GM23338 (cell line): ENCODE data around the gene GRIN3A. TPM values are rescaled to one million over a fixed set of nuclear protein-coding genes. Genes with fewer than 3 reads are reported as not detected.

Source experiments
- ATAC-seq: fragments of 200-7000 bp; cut with Tn5 transposase; 3 replicates; pipeline ENCODE4 v1.9.1; 2020
- DNase-seq: peaks from one replicate; pipeline ENCODE4 v3.0.0-alpha.2; 2015; ENCODE audit warnings: low spot score
- H2AFZ ChIP-seq: fragments of 200-600 bp; sonication (generic); 2 replicates; pipeline ENCODE4 v1.8.0; 2016; ENCODE audit warnings: antibody characterized with exemption, mild to moderate bottlenecking, moderate library complexity
- H3F3A ChIP-seq: fragments of 200-600 bp; sonication (generic); replicated peaks from 2 replicates; pipeline ENCODE4 v1.8.0; 2017; ENCODE audit warnings: antibody characterized with exemption, mixed run types, low read depth
- H3K27ac ChIP-seq: fragments of 200-600 bp; sonication (generic); 2 replicates; pipeline ENCODE4 v1.6.1; 2016; ENCODE audit warnings: low read depth
- H3K27me3 ChIP-seq: fragments of 200-600 bp; sonication (generic); 2 replicates; pipeline ENCODE4 v1.8.0; 2016; ENCODE audit warnings: mild to moderate bottlenecking, mixed run types, moderate library complexity; ENCODE audit not compliant: insufficient read depth
- H3K36me3 ChIP-seq: fragments of 200-600 bp; sonication (generic); 2 replicates; pipeline ENCODE4 v1.8.0; 2016; ENCODE audit warnings: mild to moderate bottlenecking; ENCODE audit not compliant: insufficient read depth
- H3K4me1 ChIP-seq: fragments of 200-600 bp; sonication (generic); 2 replicates; pipeline ENCODE4 v1.8.0; 2016; ENCODE audit warnings: mild to moderate bottlenecking, moderate library complexity; ENCODE audit not compliant: insufficient read depth
- H3K4me2 ChIP-seq: fragments of 200-600 bp; sonication (generic); 2 replicates; pipeline ENCODE4 v1.7.1; 2017; ENCODE audit warnings: mixed run types
- H3K4me3 ChIP-seq: fragments of 200-600 bp; sonication (generic); 2 replicates; pipeline ENCODE4 v1.6.1; 2016; ENCODE audit warnings: mixed run types
- H3K79me2 ChIP-seq: fragments of 200-600 bp; sonication (generic); replicated peaks from 2 replicates; pipeline ENCODE4 v1.8.0; 2017; ENCODE audit warnings: mild to moderate bottlenecking; ENCODE audit not compliant: insufficient read depth
- H3K9me2 ChIP-seq: fragments of 200-600 bp; sonication (generic); 2 replicates; pipeline ENCODE4 v1.8.0; 2017; ENCODE audit not compliant: insufficient read depth
- H4K20me1 ChIP-seq: fragments of 200-600 bp; sonication (generic); replicated peaks from 2 replicates; pipeline ENCODE4 v1.8.0; 2017; ENCODE audit warnings: mild to moderate bottlenecking; ENCODE audit not compliant: insufficient read depth
- H3K27ac Mint-ChIP-seq: 2 replicates; pipeline ENCODE4 v1.8.0; 2020; ENCODE audit warnings: inconsistent platforms, mild to moderate bottlenecking, moderate library complexity, mixed read lengths
- H3K27me3 Mint-ChIP-seq: 3 replicates; pipeline ENCODE4 v1.8.0; 2022; ENCODE audit warnings: low read depth, mild to moderate bottlenecking, moderate library complexity, mixed read lengths, inconsistent platforms; ENCODE audit not compliant: insufficient read depth, poor library complexity
- H3K36me3 Mint-ChIP-seq: 3 replicates; pipeline ENCODE4 v1.8.0; 2021; ENCODE audit warnings: low read depth, mild to moderate bottlenecking, inconsistent platforms, moderate library complexity, mixed read lengths
- H3K4me1 Mint-ChIP-seq: 3 replicates; pipeline ENCODE4 v1.8.0; 2020; ENCODE audit warnings: mild to moderate bottlenecking, inconsistent platforms, mixed read lengths
- H3K4me3 Mint-ChIP-seq: 3 replicates; pipeline ENCODE4 v1.8.0; 2021; ENCODE audit warnings: moderate library complexity, mild to moderate bottlenecking, inconsistent platforms, mixed read lengths
- H3K9me3 Mint-ChIP-seq: 3 replicates; pipeline ENCODE4 v1.8.0; 2020; ENCODE audit warnings: moderate library complexity, mild to moderate bottlenecking, inconsistent platforms, mixed read lengths
- CREB1 ChIP-seq: fragments of 250-450 bp; sonication (Bioruptor Pico); IDR thresholded peaks from 2 replicates; pipeline ENCODE4 v1.5.0; 2020; ENCODE audit warnings: low read depth, mild to moderate bottlenecking, moderate library complexity
- CTCF ChIP-seq, 2 experiments: fragments of 200-600 bp in 1 of 2; sonication (generic) in 1 of 2; conservative IDR thresholded peaks; 2 replicates each; pipeline versions ENCODE4 v1.5.1 to v1.6.1; 2016 to 2017; ENCODE audit warnings: antibody characterized with exemption in 2 of 2, low read depth in 2 of 2, mild to moderate bottlenecking in 2 of 2, moderate library complexity in 1 of 2
- EZH2phosphoT487 ChIP-seq: fragments of 200-600 bp; sonication (generic); IDR thresholded peaks from one replicate; pipeline ENCODE4 v1.8.1; 2018; ENCODE audit warnings: antibody characterized with exemption; ENCODE audit not compliant: unreplicated experiment
- JUNB ChIP-seq: IDR thresholded peaks from one replicate; pipeline ENCODE4 v1.6.1; 2016; ENCODE audit warnings: antibody characterized with exemption; ENCODE audit not compliant: unreplicated experiment
- NANOG ChIP-seq: IDR thresholded peaks from 2 replicates; pipeline ENCODE4 v1.6.1; 2016; ENCODE audit warnings: antibody characterized with exemption, borderline replicate concordance
- POLR2AphosphoS5 ChIP-seq: IDR thresholded peaks from 2 replicates; pipeline ENCODE4 v1.6.1; 2016; ENCODE audit warnings: antibody characterized with exemption, low read depth
- STAT1 ChIP-seq: IDR thresholded peaks from one replicate; pipeline ENCODE4 v1.6.1; 2016; ENCODE audit warnings: antibody characterized with exemption; ENCODE audit not compliant: unreplicated experiment
- ZNF331 ChIP-seq: fragments of 250-450 bp; sonication (Bioruptor Pico); IDR thresholded peaks from 2 replicates; pipeline ENCODE4 v1.5.0; 2020; ENCODE audit warnings: low read depth, mild to moderate bottlenecking, moderate library complexity
- polyA plus RNA-seq: library from polyadenylated mRNA; unstranded; fragments of >200 nt; fragmentation: Nextera tagmentation; extraction: Ambion mirVana; gene quantifications from 2 replicates; pipeline ENCODE4 v1.2.1, GENCODE V29; 2016
- total RNA-seq: library from RNA; depleted of rRNA; stranded (reverse); fragments of >200 nt; shearing (Covaris generic); gene quantifications from 2 replicates; pipeline ENCODE4 v1.2.3, GENCODE V29; 2014
- TF ChIP-seq, protein P1 (sequence below): IDR thresholded peaks from 2 replicates; pipeline ENCODE4 v1.6.1; 2016; ENCODE audit warnings: antibody characterized with exemption
- TF ChIP-seq, protein P2 (sequence below): fragments of 250-450 bp; sonication (Bioruptor Pico); IDR thresholded peaks from 2 replicates; pipeline ENCODE4 v1.5.0; 2020; ENCODE audit warnings: mild to moderate bottlenecking, moderate library complexity
- TF ChIP-seq, protein P3 (sequence below): IDR thresholded peaks from one replicate; pipeline ENCODE4 v1.6.1; 2018; ENCODE audit warnings: antibody characterized with exemption; ENCODE audit not compliant: unreplicated experiment

GRIN3A gene
- total and polyA plus RNA-seq, 2 experiments from 2014 or later, result 0.03 to 0.05 TPM

GRCh38 chr9:101706997-101707396 is 31.4 kb downstream of the GRIN3A start:
- Mint-ChIP-seq H3K4me3 (no peak overlapping the region), H3K9me3 (no peaks in the 10 kb centered on the region), H3K4me1 (peaks cover 15% of the 10 kb centered on the region; the same call in 2 of the 3 replicates), H3K36me3 (no peaks in the 10 kb centered on the region), H3K27me3 (no peaks in the 10 kb centered on the region), H3K27ac (no peak overlapping the region)
- H3K36me3 ChIP-seq, result no peaks in the 10 kb centered on the region
- no peak overlapping the region for H2AFZ ChIP-seq
- H3K9me2 ChIP-seq, result no peaks in the 10 kb centered on the region
- H3K4me2 ChIP-seq, result no peak overlapping the region
- DNase-seq, result no peak
- ATAC-seq, result no peak
- no peaks in the 10 kb centered on the region for H3F3A ChIP-seq
- H4K20me1 ChIP-seq, result no peaks in the 10 kb centered on the region
- TF ChIP-seq STAT1 (no peak), NANOG (no peak), JUNB (no peak), CTCF (conservative IDR thresholded peaks at IDR 0.05; ENCODE audit: low read depth in 2 of 2) (no peak), ZNF331 (no peak), CREB1 (no peak), EZH2phosphoT487 (no peak), POLR2AphosphoS5 (no peak)
- TF ChIP-seq, protein P1, sequence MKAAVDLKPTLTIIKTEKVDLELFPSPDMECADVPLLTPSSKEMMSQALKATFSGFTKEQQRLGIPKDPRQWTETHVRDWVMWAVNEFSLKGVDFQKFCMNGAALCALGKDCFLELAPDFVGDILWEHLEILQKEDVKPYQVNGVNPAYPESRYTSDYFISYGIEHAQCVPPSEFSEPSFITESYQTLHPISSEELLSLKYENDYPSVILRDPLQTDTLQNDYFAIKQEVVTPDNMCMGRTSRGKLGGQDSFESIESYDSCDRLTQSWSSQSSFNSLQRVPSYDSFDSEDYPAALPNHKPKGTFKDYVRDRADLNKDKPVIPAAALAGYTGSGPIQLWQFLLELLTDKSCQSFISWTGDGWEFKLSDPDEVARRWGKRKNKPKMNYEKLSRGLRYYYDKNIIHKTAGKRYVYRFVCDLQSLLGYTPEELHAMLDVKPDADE, result no peak
- TF ChIP-seq, protein P2, sequence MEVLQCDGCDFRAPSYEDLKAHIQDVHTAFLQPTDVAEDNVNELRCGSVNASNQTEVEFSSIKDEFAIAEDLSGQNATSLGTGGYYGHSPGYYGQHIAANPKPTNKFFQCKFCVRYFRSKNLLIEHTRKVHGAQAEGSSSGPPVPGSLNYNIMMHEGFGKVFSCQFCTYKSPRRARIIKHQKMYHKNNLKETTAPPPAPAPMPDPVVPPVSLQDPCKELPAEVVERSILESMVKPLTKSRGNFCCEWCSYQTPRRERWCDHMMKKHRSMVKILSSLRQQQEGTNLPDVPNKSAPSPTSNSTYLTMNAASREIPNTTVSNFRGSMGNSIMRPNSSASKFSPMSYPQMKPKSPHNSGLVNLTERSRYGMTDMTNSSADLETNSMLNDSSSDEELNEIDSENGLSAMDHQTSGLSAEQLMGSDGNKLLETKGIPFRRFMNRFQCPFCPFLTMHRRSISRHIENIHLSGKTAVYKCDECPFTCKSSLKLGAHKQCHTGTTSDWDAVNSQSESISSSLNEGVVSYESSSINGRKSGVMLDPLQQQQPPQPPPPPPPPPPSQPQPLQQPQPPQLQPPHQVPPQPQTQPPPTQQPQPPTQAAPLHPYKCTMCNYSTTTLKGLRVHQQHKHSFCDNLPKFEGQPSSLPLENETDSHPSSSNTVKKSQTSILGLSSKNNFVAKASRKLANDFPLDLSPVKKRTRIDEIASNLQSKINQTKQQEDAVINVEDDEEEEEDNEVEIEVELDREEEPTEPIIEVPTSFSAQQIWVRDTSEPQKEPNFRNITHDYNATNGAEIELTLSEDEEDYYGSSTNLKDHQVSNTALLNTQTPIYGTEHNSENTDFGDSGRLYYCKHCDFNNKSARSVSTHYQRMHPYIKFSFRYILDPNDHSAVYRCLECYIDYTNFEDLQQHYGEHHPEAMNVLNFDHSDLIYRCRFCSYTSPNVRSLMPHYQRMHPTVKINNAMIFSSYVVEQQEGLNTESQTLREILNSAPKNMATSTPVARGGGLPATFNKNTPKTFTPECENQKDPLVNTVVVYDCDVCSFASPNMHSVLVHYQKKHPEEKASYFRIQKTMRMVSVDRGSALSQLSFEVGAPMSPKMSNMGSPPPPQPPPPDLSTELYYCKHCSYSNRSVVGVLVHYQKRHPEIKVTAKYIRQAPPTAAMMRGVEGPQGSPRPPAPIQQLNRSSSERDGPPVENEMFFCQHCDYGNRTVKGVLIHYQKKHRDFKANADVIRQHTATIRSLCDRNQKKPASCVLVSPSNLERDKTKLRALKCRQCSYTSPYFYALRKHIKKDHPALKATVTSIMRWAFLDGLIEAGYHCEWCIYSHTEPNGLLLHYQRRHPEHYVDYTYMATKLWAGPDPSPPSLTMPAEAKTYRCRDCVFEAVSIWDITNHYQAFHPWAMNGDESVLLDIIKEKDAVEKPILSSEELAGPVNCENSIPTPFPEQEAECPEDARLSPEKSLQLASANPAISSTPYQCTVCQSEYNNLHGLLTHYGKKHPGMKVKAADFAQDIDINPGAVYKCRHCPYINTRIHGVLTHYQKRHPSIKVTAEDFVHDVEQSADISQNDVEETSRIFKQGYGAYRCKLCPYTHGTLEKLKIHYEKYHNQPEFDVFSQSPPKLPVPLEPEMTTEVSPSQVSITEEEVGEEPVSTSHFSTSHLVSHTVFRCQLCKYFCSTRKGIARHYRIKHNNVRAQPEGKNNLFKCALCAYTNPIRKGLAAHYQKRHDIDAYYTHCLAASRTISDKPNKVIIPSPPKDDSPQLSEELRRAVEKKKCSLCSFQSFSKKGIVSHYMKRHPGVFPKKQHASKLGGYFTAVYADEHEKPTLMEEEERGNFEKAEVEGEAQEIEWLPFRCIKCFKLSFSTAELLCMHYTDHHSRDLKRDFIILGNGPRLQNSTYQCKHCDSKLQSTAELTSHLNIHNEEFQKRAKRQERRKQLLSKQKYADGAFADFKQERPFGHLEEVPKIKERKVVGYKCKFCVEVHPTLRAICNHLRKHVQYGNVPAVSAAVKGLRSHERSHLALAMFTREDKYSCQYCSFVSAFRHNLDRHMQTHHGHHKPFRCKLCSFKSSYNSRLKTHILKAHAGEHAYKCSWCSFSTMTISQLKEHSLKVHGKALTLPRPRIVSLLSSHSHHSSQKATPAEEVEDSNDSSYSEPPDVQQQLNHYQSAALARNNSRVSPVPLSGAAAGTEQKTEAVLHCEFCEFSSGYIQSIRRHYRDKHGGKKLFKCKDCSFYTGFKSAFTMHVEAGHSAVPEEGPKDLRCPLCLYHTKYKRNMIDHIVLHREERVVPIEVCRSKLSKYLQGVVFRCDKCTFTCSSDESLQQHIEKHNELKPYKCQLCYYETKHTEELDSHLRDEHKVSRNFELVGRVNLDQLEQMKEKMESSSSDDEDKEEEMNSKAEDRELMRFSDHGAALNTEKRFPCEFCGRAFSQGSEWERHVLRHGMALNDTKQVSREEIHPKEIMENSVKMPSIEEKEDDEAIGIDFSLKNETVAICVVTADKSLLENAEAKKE (CRISPR knock-in tag), result no peak
- TF ChIP-seq, protein P3, sequence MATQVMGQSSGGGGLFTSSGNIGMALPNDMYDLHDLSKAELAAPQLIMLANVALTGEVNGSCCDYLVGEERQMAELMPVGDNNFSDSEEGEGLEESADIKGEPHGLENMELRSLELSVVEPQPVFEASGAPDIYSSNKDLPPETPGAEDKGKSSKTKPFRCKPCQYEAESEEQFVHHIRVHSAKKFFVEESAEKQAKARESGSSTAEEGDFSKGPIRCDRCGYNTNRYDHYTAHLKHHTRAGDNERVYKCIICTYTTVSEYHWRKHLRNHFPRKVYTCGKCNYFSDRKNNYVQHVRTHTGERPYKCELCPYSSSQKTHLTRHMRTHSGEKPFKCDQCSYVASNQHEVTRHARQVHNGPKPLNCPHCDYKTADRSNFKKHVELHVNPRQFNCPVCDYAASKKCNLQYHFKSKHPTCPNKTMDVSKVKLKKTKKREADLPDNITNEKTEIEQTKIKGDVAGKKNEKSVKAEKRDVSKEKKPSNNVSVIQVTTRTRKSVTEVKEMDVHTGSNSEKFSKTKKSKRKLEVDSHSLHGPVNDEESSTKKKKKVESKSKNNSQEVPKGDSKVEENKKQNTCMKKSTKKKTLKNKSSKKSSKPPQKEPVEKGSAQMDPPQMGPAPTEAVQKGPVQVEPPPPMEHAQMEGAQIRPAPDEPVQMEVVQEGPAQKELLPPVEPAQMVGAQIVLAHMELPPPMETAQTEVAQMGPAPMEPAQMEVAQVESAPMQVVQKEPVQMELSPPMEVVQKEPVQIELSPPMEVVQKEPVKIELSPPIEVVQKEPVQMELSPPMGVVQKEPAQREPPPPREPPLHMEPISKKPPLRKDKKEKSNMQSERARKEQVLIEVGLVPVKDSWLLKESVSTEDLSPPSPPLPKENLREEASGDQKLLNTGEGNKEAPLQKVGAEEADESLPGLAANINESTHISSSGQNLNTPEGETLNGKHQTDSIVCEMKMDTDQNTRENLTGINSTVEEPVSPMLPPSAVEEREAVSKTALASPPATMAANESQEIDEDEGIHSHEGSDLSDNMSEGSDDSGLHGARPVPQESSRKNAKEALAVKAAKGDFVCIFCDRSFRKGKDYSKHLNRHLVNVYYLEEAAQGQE, result no peak
- H3K27ac ChIP-seq, result no peak overlapping the region
- H3K4me1 ChIP-seq, result peaks cover 9% of the 10 kb centered on the region
- no peaks in the 10 kb centered on the region for H3K27me3 ChIP-seq
- H3K4me3 ChIP-seq, result no peak overlapping the region
- no peaks in the 10 kb centered on the region for H3K79me2 ChIP-seq
